KMS-11 (cell line): ENCODE measurements around the gene BRD3OS.

Experiments
- H2AFZ ChIP-seq: fragments of 200-600 bp; sonication (generic); 2 replicates; pipeline ENCODE4 v1.6.1; 2016; ENCODE audit warnings: antibody characterized with exemption, mixed run types, low read depth
- H3K27ac ChIP-seq: fragments of 200-600 bp; sonication (generic); 2 replicates; pipeline ENCODE4 v1.6.1; 2016; ENCODE audit warnings: mild to moderate bottlenecking, mixed run types
- H3K27me3 ChIP-seq: fragments of 200-600 bp; sonication (generic); 2 replicates; pipeline ENCODE4 v1.6.1; 2017; ENCODE audit warnings: mild to moderate bottlenecking, low read depth, mixed run types, moderate library complexity; ENCODE audit not compliant: insufficient read depth
- H3K36me3 ChIP-seq: fragments of 200-600 bp; sonication (generic); 2 replicates; pipeline ENCODE4 v1.6.1; 2017; ENCODE audit warnings: mild to moderate bottlenecking, mixed run types; ENCODE audit not compliant: insufficient read depth
- H3K4me1 ChIP-seq: fragments of 200-600 bp; sonication (generic); 2 replicates; pipeline ENCODE4 v1.6.1; 2016; ENCODE audit warnings: mild to moderate bottlenecking, low read depth, mixed run types; ENCODE audit not compliant: poor library complexity, severe bottlenecking
- H3K4me2 ChIP-seq: fragments of 200-600 bp; sonication (generic); 2 replicates; pipeline ENCODE4 v1.7.0; 2016; ENCODE audit warnings: mild to moderate bottlenecking, mixed run types
- H3K4me3 ChIP-seq: fragments of 200-600 bp; sonication (generic); IDR thresholded peaks from 2 replicates; pipeline ENCODE4 v1.6.1; 2017; ENCODE audit warnings: low read depth, low read length, mixed read lengths; ENCODE audit not compliant: insufficient read depth
- H3K79me2 ChIP-seq: fragments of 200-600 bp; sonication (generic); 2 replicates; pipeline ENCODE4 v1.6.1; 2016; ENCODE audit warnings: low read depth, mixed run types; ENCODE audit not compliant: insufficient read depth
- H3K9ac ChIP-seq: fragments of 200-600 bp; sonication (generic); 2 replicates; pipeline ENCODE4 v1.6.1; 2016; ENCODE audit warnings: mild to moderate bottlenecking, mixed run types
- H4K20me1 ChIP-seq: fragments of 200-600 bp; sonication (generic); 2 replicates; pipeline ENCODE4 v1.6.1; 2016; ENCODE audit warnings: mild to moderate bottlenecking, mixed run types; ENCODE audit not compliant: insufficient read depth
- CTCF ChIP-seq: fragments of 200-600 bp; sonication (generic); conservative IDR thresholded peaks from 2 replicates; pipeline ENCODE4 v1.6.1; 2017; ENCODE audit warnings: low read depth, mild to moderate bottlenecking, antibody characterized with exemption, low read length, moderate library complexity, mixed read lengths

Gene BRD3OS

DNA sequence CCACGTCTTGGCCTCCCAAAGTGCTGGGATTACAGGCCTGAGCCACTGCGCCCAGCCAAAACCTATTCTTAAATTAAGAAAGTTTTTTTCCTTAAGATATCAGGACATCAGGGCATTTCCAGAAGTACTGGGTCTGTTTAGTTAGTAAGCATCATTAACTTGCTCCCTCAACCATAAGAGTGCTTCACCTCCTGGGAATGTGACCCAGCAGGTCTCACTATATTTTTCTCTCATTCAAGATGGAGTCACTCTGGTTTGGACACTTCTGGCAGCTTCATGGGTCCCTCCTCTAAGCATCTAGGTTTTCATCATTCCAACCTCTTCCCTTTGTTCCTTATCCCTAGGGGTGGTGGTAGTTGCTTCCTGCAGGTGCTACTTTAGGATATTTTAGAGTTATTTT lies 10.3 kb upstream of the BRD3OS start:
- Histone ChIP-seq H3K4me1 (no peaks in the 10 kb centered on the region), H3K27me3 (peaks cover 33% of the 10 kb centered on the region), H3K36me3 (no peaks in the 10 kb centered on the region), H4K20me1 (no peaks in the 10 kb centered on the region), H3K4me3 (no peak overlapping the region), H3K4me2 (no peak overlapping the region), H3K9ac (no peak overlapping the region), H3K79me2 (no peaks in the 10 kb centered on the region), H2AFZ (no peak overlapping the region), H3K27ac (no peak overlapping the region)
- TF ChIP-seq CTCF = no peak

GRCh38 chr9:134024214-134024792 lies 978 bp upstream of the BRD3OS start:
- Histone ChIP-seq H3K4me3 (no peak overlapping the region), H2AFZ (no peak overlapping the region), H4K20me1 (no peaks in the 10 kb centered on the region), H3K36me3 (no peaks in the 10 kb centered on the region), H3K79me2 (no peaks in the 10 kb centered on the region), H3K9ac (no peak overlapping the region), H3K4me1 (no peaks in the 10 kb centered on the region), H3K27me3 (peaks cover 9% of the 10 kb centered on the region; the same call in 1 of the 2 replicates), H3K27ac (no peak overlapping the region), H3K4me2 (peak overlapping the region; percentile 44)
- TF ChIP-seq CTCF = no peak

DNA sequence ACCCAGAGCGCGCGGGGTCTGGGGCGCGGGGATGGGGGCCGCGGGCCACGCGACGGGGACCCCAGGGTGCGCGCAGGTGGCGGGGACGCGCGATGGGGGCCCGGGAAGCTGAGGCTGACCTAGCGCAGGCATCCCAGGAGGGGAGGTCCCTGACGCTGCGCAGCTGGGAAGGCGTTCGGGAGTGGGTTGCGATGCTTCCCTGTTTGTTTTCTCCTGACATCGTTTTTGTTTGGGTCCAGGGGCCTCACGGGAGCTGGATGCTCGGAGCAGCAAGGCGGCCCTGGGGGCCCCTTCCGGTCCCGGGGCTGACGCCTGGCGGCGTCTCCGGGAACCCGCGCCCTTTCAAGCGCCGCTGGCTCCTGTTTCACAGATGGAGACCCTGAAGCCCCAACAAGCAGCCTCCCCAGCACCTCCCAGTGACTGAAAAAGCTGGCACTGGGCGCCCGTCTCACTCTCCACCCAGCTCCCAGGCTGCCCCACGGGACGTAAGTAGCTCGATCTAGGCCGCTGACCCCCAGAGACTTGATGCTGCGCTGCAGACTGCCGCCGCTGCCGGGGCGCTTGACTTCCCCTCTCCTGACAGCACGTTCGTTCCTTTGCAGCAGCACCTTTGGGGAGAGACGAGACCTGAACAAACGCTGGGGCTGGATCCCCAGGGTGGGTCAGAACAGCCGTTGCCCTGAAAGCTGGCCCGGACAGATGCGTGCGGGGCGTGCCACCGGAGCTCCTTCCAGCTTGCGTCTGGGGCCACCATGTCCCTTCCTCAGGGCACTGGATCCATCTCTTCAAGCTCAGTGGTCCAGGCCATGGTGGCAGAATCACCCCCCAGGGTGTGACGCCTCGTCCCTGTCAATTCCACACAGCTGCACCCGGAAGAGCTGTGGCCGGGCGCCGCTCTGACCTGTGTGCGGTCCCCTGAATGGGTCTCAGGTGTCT lies 593 bp downstream of the BRD3OS start:
- H3K4me3 ChIP-seq = no peak overlapping the region
- H3K4me2 ChIP-seq = peak overlapping the region; percentile 66
- TF ChIP-seq CTCF = no peak
- H3K27me3 ChIP-seq = peaks cover 7% of the 10 kb centered on the region; the same call in 1 of the 2 replicates
- H4K20me1 ChIP-seq = no peaks in the 10 kb centered on the region
- H3K27ac ChIP-seq = no peak overlapping the region
- no peaks in the 10 kb centered on the region for H3K79me2 ChIP-seq
- H2AFZ ChIP-seq = peak overlapping the region; percentile 64
- no peaks in the 10 kb centered on the region for H3K36me3 ChIP-seq
- peaks cover 12% of the 10 kb centered on the region for H3K4me1 ChIP-seq
- H3K9ac ChIP-seq = peak overlapping the region; percentile 31; the same call in 1 of the 2 replicates

DNA sequence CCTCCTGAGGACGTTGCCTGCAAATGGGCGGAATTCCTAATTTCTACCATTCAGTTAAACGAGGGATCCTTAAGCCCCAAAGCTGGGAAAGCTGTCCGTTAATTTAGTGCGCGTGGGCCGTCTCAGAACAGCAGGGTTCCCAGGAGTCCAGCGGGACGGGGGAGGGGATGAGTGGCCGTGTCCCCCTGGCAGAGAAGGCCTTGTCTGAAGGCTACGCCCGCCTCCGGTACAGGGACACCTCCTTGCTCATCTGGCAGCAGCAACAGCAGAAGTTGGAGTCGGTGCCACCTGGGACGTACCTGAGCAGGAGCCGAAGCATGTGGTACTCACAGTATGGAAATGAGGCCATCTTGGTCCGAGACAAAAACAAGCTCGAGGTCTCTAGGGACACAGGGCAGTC lies 1.3 kb downstream of the BRD3OS start:
- Histone ChIP-seq H4K20me1 (no peaks in the 10 kb centered on the region), H2AFZ (no peak overlapping the region), H3K4me3 (no peak overlapping the region), H3K27ac (no peak overlapping the region), H3K4me1 (peaks cover 18% of the 10 kb centered on the region), H3K4me2 (no peak overlapping the region; the same call in 1 of the 2 replicates), H3K9ac (no peak overlapping the region), H3K79me2 (no peaks in the 10 kb centered on the region), H3K36me3 (no peaks in the 10 kb centered on the region), H3K27me3 (peaks cover 7% of the 10 kb centered on the region; the same call in 1 of the 2 replicates)
- TF ChIP-seq CTCF = no peak
